Measurements from ENCODE around the gene HTRA1.

Gene HTRA1

GRCh38 chr10:122455376-122456079 lies 5.8 kb upstream of the HTRA1 start:
- DNase-seq = no peak

DNA sequence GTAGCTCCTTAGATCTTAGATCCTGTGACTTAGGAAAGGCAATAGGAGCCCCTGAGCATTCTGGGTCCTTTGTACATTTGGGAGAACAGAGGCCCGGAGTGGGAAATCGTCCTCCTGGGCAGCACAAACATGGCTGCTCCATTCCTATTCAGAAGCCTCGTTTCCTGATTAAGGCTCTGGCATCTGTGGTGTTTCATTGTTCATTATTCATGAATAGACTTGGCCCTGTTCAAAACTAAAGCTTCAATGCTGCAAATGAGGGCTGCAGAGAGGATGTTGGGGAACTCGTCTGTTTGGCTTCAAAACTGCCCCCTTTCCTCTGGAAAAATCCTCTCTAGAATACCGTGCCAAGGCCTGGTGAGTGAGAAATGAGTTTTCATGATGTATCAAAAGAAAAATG lies 3.4 kb upstream of the HTRA1 start:
- DNase-seq = no peak

GRCh38 chr10:122458693-122459092 lies 2.7 kb upstream of the HTRA1 start:
- no peak for DNase-seq

DNA sequence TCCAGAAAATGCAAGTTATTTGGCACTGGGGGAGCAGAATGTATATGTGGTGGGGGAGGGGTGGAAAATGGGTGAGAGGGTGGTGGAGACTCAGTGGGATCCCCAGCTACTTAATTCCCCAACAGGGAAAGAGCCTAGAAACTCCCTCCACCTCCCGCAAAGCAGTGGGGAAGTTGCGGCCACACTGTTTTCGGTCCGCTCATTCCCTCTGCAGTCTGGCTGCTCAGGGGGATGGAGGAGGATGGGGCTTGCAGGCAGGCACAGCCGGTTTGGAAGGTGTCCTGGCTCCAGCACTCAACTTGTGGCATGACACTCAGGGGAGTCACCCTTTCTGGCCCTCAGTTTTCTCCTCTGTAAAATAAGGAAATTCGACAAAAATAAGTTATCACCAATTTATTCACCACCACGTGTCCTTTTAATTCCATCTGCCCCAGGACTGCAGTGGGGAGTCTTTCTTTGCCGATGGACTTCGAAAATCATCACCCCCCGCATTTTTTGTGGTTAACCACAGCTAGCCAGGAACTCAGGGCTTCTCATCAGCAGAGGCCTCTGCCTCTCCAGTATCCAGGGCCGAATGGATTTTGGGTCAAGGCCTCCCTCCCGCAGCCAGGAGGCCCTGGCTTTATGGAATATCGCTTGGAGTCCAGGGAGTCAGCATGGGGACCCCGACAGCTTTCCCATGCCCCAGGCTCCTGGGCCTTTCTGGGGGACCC lies 1.6 kb upstream of the HTRA1 start:
- DNase-seq = no peak

DNA sequence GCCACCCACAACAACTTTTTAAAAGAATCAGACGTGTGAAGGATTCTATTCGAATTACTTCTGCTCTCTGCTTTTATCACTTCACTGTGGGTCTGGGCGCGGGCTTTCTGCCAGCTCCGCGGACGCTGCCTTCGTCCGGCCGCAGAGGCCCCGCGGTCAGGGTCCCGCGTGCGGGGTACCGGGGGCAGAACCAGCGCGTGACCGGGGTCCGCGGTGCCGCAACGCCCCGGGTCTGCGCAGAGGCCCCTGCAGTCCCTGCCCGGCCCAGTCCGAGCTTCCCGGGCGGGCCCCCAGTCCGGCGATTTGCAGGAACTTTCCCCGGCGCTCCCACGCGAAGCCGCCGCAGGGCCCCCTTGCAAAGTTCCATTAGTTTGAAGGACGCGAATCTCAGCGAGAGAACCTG lies 461 bp upstream of the HTRA1 start:
- DNase-seq = no peak

GRCh38 chr10:122461729-122462532 lies 578 bp downstream of the HTRA1 start:
- DNase-seq = no peak

DNA sequence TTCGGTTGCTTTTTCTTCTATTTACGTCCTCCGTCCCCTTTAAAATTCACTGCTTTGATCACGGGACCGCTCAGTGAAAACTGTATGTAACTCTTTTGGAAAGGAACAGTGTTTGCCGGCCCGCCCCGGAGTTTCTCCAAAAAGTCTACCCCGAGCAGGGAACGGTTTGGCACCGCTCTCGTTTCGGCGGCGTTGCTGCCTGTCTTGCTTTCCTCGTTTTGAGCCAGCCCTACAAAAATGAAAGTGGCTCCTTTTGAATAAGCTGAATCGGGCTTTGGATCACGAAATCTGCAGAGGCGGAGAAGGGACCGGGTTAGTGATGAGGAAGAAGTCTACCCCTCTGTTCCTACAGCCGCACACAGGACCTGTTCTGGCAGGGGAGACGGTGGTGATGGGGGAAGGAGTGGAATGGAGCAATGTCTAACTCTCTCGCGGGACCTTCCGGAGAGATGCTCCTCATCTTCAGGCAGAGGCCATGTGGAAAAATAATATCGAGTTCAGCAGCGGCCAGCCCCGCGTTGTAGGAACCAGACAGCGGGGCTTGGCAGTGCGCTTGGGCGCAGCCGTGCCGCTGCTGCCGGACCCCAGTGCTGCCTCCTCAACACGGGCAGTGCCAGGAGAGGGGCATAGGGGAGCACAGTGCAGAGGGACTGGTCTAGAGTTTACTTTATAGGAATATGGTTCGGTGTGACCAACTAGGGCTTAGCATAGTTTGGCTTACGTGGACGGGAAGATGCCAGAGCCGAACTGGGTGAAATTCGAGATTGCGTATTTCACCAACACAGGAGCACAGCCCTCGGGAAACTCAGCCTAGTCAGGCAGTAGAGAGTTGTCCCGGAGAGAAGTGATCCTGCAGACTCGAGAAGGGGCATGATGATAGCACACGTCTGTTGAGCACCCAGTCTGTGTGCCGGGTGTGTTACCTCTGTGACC lies 1.4 kb downstream of the HTRA1 start:
- DNase-seq = peak; percentile 28

DNA sequence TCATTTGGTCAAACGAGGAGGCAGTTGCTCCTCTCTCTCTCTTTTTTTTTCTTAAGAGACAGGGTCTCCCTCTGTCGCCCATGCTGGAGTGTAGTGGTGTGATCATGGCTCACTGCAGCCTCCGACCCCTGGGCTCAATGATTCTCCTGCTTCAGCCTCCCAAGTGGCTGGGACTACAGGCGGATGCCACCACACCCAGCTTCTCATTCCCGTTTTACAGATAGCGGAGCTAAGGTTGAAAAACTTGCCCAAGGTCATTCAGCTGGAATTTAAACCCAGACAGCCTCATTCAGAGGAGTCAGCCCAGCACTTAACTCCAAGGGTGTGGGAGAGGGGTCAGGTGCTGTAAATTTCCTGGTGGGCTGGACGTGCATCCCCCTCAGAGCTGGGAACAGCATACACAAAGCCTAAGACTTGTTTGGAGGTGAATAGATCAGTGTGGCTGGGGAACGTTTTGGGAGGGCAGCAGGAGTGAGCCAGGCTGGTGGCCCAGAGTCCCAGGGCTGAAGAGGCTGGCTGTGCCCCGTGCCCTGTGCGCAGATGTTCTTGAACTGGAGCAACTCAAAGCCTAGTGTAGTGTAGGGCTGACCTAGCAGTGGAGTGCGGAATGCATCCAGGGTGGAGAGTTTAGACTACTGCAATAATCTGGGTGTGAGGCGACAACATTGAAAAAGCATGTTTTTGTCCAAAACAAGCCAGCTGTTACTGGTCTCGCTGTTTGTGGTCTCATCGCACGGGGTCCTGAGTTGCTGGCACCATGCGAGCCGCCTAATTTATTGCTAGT lies 2.3 kb downstream of the HTRA1 start:
- no peak for DNase-seq

GRCh38 chr10:122464250-122464510 lies 2.8 kb downstream of the HTRA1 start:
- DNase-seq = no peak

GRCh38 chr10:122464586-122464985 lies 3.2 kb downstream of the HTRA1 start:
- no peak for DNase-seq

DNA sequence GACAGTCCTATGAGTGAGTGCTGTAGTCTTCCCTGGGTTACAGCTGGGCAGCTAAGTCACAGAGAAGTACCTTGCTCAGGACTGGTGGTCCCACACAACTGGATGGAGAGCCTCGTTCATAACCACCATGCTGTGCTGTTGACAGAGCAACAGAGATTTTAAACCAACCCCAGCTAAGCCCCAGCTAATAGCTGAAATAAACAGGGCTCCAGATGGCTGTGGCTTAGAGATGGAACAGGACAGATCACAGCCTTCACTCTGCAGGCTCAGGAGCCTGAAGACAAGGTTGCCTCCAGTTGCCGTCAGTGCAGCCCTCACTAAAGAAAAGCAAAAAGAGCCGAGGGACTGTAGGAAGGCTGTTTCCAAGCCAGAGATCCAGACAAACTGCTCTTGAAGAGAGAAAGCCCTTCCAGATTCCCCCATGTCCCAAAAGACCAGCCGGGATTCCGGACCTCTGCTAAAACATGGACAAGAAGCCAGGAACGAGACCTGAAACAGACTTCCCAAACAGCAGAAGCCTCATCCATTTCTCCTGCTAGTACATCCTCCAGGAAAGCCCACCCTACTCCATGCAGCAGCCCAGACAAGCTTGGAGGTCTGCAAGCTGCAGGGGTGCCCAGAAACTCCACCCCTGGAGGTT lies 4.2 kb downstream of the HTRA1 start:
- no peak for DNase-seq

DNA sequence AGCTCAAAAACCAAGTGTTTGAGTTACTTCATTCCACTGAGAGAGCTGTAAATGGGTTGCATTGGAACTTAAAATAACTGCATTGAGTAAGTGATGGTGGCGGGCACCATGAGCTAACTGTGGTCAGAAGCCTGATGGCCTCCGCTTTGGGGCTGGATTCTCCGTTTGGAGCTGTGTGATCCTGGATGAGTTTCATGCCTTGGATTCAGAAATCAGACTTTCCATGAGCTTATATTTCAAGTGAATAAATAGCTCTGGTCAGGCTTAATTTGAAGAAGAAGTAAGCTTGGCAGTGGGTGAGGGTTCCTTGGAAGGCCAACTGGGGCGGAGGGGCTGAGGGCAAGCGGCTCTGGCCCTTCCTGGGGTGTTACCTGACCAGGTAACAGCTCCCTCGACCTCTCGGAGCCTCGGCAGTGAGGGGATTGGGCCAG lies 5.6 kb downstream of the HTRA1 start:
- DNase-seq = no peak

- DNase-seq = no peak
Observed at GRCh38 chr10:122467701-122468100, 6.3 kb downstream of the HTRA1 start.

GRCh38 chr10:122468307-122468925 lies 7.1 kb downstream of the HTRA1 start:
- DNase-seq = no peak

DNA sequence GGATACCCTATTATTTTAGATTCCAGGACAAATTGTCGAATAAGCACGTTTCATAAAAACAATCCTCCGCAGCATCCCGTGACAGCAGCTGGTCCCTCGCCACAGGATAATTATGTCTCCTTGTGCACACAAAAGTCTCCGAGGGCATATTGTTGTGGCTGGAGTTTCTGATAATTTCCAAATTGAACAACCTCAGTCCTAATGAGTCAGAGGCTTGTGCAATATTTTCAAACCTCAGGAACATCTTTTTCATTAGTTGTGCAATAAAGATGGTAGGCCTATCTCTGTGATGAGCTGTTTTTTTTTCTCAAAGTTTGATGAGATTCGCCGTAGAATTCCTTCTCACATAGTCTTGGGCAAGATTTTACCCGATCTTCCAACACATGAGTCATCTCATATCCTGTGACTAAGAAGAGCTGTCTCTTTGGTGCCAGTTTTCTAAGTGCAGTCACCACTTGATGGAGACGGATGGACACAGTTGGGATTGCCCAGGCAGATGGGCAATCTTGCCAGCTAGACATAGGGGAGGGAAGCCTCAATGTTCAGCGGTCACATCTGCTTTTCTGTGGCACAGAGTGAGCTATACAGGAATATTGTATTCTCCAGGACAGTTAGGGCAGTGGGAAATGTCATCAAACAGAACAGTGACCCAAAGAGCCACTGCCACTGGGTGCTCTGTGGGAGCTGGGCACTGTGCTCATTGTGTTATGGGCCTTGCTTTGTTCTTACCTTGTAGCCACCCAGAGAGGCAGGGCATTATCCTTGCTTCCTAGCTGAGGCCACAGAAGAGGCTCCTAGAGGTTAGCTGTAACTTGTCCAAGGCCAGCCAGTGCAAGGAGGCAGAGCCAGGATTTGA lies 7.8 kb downstream of the HTRA1 start:
- peak; percentile 90 for DNase-seq

- no peak for DNase-seq
Observed at GRCh38 chr10:122469848-122470247, 8.5 kb downstream of the HTRA1 start.

- no peak for DNase-seq
Observed at GRCh38 chr10:122471531-122472177, 10.3 kb downstream of the HTRA1 start.

DNA sequence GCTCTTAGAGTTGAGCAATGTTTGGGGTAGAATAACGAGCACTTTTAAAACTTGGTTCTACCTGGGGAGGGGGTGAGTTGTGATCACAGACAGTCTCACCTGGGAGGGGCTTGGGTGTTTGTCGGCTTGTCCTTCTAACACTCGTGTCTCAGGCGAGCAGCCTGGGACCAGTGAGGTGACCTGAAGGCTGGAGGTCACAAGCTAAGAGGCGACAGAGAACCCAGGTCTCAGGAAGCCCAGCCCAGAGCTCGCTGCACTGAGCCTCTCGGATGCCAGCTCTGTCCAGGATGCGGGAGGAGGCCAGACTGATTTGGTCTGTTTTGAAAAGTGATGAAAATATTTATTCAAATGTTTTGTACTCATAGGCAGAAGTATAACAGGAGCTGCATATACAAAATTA lies 11.8 kb downstream of the HTRA1 start:
- no peak for DNase-seq

DNA sequence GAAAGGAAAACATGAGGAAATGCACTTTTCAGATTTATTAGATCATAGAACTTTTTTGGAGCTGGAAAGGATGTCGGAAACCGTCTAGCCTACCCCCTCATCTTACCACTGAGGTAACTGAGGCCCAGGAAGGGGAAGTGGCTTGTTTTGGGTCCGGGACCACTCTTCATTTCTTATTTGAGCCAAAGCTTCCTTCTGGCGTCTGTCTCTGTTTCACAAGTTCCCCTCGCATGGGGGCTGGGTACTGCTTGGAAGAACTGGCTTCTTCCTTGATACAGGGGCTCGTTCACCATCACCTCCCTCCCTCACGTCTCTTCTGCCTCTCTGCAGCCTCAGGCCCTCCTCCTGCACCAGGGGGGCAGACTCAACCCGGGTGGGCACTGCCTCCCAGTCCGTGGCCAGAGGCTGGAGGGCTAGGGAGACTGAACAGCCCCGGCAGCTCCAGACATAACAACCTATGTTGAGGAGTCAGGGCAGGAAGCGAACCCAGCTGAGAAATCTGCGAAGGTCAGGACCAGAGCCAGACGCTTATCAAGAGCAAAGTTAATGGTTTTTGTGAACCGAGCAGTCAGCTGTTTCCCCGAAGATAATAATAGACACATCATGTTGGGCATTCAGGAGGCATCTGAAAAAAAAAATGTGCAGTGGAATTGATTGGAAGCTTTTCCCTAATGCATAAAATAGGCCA lies 12.9 kb downstream of the HTRA1 start:
- DNase-seq = no peak

Data from kidney glomerular epithelial cell (primary cell).